HFF-Myc (cell line): ENCODE data around the gene FOXP1.

Experiments
- DNase-seq: peaks from one replicate; pipeline ENCODE4 v3.0.0-alpha.2; 2011; ENCODE audit warnings: low read depth; ENCODE audit errors: extremely low read depth
- H3K4me3 ChIP-seq: replicated peaks from 2 replicates; pipeline ENCODE4 v1.5.1; 2011; ENCODE audit warnings: low read depth, mild to moderate bottlenecking, control low read depth, low read length
- TF ChIP-seq, protein P1 (sequence below): IDR thresholded peaks from 2 replicates; pipeline ENCODE4 v1.5.1; 2012; ENCODE audit warnings: mild to moderate bottlenecking, low read depth, low read length, control low read depth; ENCODE audit errors: missing control alignments

FOXP1 gene

GRCh38 chr3:71421475-71421819 is 162.1 kb downstream of the FOXP1 start:
- H3K4me3 ChIP-seq: no peak overlapping the region
- TF ChIP-seq, protein P1, sequence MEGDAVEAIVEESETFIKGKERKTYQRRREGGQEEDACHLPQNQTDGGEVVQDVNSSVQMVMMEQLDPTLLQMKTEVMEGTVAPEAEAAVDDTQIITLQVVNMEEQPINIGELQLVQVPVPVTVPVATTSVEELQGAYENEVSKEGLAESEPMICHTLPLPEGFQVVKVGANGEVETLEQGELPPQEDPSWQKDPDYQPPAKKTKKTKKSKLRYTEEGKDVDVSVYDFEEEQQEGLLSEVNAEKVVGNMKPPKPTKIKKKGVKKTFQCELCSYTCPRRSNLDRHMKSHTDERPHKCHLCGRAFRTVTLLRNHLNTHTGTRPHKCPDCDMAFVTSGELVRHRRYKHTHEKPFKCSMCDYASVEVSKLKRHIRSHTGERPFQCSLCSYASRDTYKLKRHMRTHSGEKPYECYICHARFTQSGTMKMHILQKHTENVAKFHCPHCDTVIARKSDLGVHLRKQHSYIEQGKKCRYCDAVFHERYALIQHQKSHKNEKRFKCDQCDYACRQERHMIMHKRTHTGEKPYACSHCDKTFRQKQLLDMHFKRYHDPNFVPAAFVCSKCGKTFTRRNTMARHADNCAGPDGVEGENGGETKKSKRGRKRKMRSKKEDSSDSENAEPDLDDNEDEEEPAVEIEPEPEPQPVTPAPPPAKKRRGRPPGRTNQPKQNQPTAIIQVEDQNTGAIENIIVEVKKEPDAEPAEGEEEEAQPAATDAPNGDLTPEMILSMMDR: no peak
- no peak for DNase-seq

GRCh38 chr3:71419369-71419768 is 164.2 kb downstream of the FOXP1 start:
- H3K4me3 ChIP-seq: no peak overlapping the region
- DNase-seq: no peak
- TF ChIP-seq, protein P1: no peak

DNA sequence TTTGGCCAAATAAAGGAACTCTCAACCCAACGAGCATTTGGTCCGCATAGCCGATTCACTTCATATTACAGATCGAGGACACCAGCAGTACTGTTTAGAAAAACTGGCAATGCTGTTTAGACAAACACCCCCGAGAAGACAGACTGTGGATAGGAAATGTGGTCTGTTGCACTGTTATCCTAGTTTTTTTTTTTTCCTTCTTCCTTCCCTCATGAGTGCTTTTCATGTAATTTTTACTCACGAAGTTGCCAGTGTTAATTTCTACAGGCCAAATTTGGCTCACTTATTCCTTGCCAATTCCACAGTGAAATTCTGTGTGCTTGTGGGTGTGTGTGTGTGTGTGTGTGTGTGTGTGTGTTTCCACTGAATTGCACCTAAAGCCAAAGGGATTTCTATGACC is 165.7 kb downstream of the FOXP1 start:
- TF ChIP-seq, protein P1: no peak
- no peak for DNase-seq
- no peak overlapping the region for H3K4me3 ChIP-seq

DNA sequence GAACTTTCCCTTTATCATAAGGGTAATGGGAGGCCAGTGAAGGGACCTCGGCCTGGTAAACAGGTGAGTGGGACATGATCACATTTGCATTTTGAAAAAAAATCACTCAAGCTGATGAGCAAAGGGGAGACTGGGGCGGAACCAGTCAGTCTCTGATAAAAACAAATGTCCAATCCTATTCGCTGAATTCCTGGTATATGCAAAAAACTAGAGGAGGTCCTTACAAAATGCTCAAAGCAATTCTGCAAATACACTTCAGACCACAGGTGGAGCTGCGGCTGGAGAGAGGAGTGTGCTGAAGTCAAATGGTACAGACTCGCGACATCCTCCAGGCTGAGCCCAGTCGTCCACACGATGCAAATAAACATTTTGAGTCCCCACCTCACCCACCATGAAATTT is 166.7 kb downstream of the FOXP1 start:
- TF ChIP-seq, protein P1: peak; percentile 15
- no peak overlapping the region for H3K4me3 ChIP-seq
- DNase-seq: no peak

- DNase-seq: no peak
- TF ChIP-seq, protein P1: no peak
- no peak overlapping the region for H3K4me3 ChIP-seq
Measured at GRCh38 chr3:71415681-71416122, 167.8 kb downstream of the FOXP1 start.

GRCh38 chr3:71414189-71414927 is 169.2 kb downstream of the FOXP1 start:
- no peak overlapping the region for H3K4me3 ChIP-seq
- TF ChIP-seq, protein P1: no peak
- no peak for DNase-seq

DNA sequence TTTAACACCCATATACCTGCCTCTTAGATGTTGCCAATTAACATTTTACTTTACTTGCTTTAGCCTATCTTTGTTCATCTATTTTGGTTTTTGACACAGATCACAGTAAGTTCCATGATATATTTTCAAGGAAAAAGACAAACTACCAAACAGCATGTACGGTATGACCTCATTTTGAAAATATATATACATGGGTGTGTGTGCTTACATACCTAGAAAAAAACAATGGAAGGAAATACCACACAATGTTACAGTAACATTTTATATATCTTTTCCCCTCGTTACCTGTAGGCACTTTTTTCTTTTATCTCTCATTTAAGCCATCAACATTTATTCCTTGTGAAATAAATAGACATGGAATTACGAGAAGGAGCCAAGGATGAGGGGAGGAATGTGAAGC is 170.0 kb downstream of the FOXP1 start:
- DNase-seq: no peak
- H3K4me3 ChIP-seq: no peak overlapping the region
- TF ChIP-seq, protein P1: no peak
